HG03432 (cell line): ENCODE data around the gene ZNF282.
"Not testable (repeated sequence)": the region's sequence is repeated elsewhere in the genome, so short reads cannot be mapped to it uniquely, and the experiment has no call there.

Source experiments
- ATAC-seq: cut with Tn5 transposase; IDR thresholded peaks from one replicate; pipeline ENCODE4 v1.9.1; 2021; ENCODE audit warnings: mild to moderate bottlenecking, moderate library complexity; ENCODE audit not compliant: unreplicated experiment

Gene ZNF282

GRCh38 chr7:149252378-149252777 lies 57.0 kb downstream of the ZNF282 start:
- no peak for ATAC-seq

GRCh38 chr7:149253665-149254064 lies 58.3 kb downstream of the ZNF282 start:
- no peak for ATAC-seq

DNA sequence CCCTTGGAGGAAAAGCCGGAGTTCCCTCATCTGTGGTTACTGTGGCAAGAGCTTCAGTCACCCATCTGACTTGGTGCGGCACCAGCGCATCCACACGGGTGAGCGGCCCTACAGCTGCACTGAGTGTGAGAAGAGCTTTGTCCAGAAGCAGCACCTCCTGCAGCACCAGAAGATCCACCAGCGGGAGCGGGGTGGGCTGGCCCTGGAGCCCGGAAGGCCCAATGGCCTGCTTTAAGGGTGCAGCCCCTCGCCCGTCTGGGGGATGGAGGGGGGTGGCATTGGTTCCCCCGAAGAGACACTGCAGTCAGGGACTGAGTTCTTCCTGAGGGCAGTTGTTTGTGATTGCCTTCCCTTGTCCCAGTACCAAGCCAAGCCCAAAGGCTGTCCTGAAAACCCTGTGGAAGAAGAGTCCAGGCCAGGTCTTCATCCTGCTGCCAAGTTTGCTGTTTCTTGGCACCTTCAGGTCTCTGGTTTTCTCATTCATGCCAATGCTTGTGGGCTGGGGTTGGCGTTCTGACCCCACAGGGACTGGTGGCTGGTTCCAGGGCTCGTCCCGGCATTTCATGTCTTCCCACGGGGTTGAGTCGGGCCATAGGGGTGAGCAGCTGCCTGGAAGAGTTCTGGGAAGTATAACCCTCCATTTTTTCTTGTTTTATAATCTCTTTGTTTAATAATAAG lies 59.0 kb downstream of the ZNF282 start:
- no peak for ATAC-seq

DNA sequence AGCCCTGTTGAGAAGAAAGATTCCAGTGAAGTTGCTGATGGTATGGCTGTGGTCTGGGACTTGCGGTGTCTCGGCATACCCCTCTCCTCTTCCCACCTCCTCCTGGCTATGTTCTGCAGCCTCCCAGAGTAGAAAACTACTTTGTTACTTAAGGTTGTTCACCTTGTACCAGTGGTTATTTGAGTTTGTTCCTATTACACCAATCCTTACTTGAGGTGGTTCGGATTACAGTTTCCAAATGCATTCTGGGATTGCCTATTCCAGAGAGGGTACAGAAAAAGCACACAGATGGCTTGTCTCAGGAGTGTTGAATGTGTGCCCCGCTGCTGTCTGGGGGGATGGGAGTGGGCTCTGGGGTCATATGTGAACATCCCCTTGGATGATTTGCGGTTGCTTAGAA lies 59.8 kb downstream of the ZNF282 start:
- ATAC-seq: no peak

DNA sequence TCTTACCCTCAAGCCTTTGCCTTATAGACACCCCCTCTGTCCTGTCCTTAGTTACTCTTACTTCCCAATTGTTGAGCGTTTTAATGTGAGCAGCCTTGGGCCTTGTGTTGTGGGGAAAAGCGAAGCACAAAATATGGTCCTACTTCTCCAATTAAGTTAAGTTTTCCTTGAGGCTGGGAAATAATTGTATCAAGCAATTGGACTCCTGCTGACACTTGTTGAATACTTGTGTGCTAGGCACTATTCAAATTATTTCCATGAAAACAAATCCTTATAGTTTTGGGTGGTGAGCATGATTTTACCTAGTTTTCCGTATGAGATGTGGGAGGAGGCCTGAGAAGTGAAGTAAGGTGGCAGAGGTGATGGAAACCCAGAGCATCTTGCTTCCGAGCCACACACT lies 61.2 kb downstream of the ZNF282 start:
- ATAC-seq: no peak

- no peak for ATAC-seq
Observed at GRCh38 chr7:149257146-149257545, 61.8 kb downstream of the ZNF282 start.

DNA sequence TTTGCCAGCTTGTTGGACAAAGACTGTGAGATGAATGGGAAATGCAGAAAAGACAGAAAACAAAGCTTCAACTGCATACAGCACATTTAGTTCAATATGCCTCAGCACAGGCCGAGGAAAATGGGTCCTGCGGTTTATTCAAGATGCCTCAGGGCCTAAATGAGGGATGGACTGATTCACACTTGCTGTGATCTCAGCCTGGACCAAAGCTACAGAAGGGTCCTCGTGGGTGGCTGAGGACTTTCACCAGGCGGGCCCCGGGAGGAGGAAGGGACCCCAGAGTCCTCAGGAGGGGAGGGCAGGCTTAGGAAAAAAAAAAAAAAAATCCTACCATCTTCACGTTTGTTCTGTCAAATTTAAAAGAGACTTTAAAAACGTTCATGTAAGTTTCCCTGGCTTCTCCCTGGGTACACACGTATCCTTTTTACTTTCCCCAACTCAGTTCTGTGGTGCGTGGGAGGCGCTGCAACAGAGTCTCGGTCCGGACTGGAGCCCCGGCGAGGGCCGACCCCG lies 66.0 kb downstream of the ZNF282 start:
- no peak for ATAC-seq

- ATAC-seq: peak; percentile 90
Observed at GRCh38 chr7:149261829-149262617, 66.7 kb downstream of the ZNF282 start, which contains the start of gene ZNF783. TSS of gene ZNF783 (plus strand) at chr7:149262196. CDS start at chr7:149262334, 138 bp downstream.

DNA sequence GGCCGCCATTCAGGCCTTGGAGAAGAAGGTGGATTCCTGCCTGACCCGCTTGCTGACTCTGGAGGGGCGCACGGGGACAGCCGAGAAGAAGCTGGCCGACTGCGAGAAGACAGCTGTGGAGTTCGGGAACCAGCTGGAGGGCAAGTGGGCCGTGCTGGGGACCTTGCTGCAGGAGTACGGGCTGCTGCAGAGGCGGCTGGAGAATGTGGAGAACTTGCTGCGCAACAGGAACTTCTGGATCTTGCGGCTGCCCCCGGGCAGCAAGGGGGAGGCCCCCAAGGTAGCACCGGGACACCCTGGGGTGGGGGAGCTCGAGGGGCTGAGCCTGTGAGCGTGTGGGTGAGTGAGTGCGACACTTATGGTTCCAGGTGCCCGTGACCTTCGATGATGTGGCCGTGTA lies 71.1 kb downstream of the ZNF282 start:
- ATAC-seq: no peak

GRCh38 chr7:149267733-149268132 lies 72.4 kb downstream of the ZNF282 start:
- ATAC-seq: no peak

GRCh38 chr7:149274424-149274823 lies 79.1 kb downstream of the ZNF282 start:
- ATAC-seq: not testable (repeated sequence)
